ENCODE data around the gene KCNN3. TPM values are rescaled to one million over a fixed set of nuclear protein-coding genes. Genes with fewer than 3 reads are reported as not detected.

The KCNN3 gene
- total and polyA plus RNA-seq, 2 of the 13 experiments (the other 11 are each of a cell fraction or from before 2014, with no cell fraction given) = not detected

DNA sequence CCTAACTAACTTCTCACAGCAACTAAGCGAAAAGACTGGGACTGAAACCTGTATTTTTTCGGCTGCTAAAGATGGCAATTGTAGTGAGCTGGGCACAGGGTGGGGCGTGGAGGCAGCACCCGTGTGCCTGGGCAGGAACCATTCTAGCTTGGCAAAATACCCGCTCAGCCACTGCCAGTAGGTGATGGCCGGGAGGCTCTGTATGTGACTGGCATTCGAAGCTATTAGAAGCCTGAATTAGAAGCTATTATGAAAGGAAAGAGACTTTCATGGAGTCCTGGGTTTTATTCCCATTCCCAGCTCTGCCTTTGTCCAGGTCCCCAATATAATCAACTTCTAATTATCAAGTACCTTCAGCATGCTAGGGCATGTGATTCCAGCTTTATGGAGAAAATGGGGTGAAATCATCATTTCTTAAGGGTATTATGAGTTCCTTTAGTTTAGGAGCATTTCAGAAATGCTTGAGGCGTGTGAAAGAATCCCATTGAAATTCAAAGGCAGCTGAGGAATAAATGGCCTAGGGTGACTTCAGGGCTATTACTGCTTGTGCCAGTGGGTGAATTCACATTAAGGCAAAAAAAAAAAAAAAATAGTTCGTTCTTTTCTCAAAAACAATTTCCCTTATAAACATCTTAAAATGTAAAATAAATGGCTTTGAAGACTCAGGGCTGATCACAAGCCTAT, 125.6 kb downstream of the KCNN3 start:
- no peak for FAIRE-seq
- TF ChIP-seq ATF1 (CRISPR knock-in tag; IDR thresholded peaks at IDR 0.05) = no peak
- no peak for TF ChIP-seq ZNF761 (CRISPR knock-in tag; conservative IDR thresholded peaks at IDR 0.05)
- TF ChIP-seq ZNF256 (CRISPR knock-in tag; conservative IDR thresholded peaks at IDR 0.05) = no peak
- no peak for TF ChIP-seq TMF1 (CRISPR knock-in tag; IDR thresholded peaks at IDR 0.05; ENCODE audit: low read depth)
- TF ChIP-seq CHD2 (IDR thresholded peaks at IDR 0.05; ENCODE audit: low read depth, low read length) = no peak
- TF ChIP-seq ZBTB8A (CRISPR knock-in tag; IDR thresholded peaks at IDR 0.05; ENCODE audit: borderline replicate concordance, low read depth) = no peak
- TF ChIP-seq SMYD3 (CRISPR knock-in tag; IDR thresholded peaks at IDR 0.05) = no peak
- TF ChIP-seq HES4 (CRISPR knock-in tag; IDR thresholded peaks at IDR 0.05; ENCODE audit: borderline replicate concordance) = no peak
- TF ChIP-seq ZNF7 (CRISPR knock-in tag; IDR thresholded peaks at IDR 0.05) = no peak
- no peak for TF ChIP-seq ZFP36 (IDR thresholded peaks at IDR 0.05; ENCODE audit: borderline replicate concordance, low read depth, low read length, partially characterized antibody)
- 0 out of 2 replicates have a peak, but pooled peaks cover 13% of the 10 kb centered on the region for H3K4me1 ChIP-seq (ENCODE audit: insufficient read depth, low read length)
- POLR2A ChIA-PET = no interaction called here
- H3K27me3 ChIP-seq (ENCODE audit: control insufficient read depth in 1 of 2, insufficient read depth in 2 of 2, low read length in 2 of 2) = peaks cover 1 to 59% of the 10 kb centered on the region in 2 experiments; a peak in 2 of 5 replicates
- in situ Hi-C loops (cut with HindIII; ENCODE audit: extremely low pct_ligation_motif_present, low pct_unique_long_range_greater_than_20kb) (no loop called here), intact Hi-C loops (cut with micrococcal nuclease; ENCODE audit: unreplicated experiment) (no loop called here)
- ATAC-seq = no peak
- DNase-seq (ENCODE audit: low spot score) = no peak
- H3K4me3 ChIP-seq (replicated peaks in 1 of 3; ENCODE audit: insufficient read depth in 1 of 3, low read depth in 2 of 3, low read length in 3 of 3) = no peak overlapping the region
- BruUV-seq (replicated peaks) = no TSS peak
- H3K36me3 ChIP-seq (replicated peaks in 1 of 2; ENCODE audit: control insufficient read depth in 1 of 2, insufficient read depth in 2 of 2, low read length in 2 of 2) = no peaks in the 10 kb centered on the region
- no peaks in the 10 kb centered on the region for H4K20me1 ChIP-seq (ENCODE audit: insufficient read depth, low read length)
- no peak overlapping the region for H3K9ac ChIP-seq (ENCODE audit: insufficient read depth, low read depth, low read length)
- no peak overlapping the region for H3K4me2 ChIP-seq (ENCODE audit: low read depth, low read length)
- 12% methylated on average over 9 of the region's 9 CpGs for WGBS (ENCODE audit: low lambda C conversion rate)
- H3K79me2 ChIP-seq (ENCODE audit: insufficient read depth, low read length) = no peaks in the 10 kb centered on the region
- CTCF ChIA-PET (ENCODE audit: low intra/inter-chr PET ratio, low total read pairs) = no interaction called here
- H3K27ac ChIP-seq (ENCODE audit: extremely low read length, insufficient read depth, low read length) = no peak overlapping the region
- H3K9me3 ChIP-seq (ENCODE audit: low read length) = no peaks in the 10 kb centered on the region
- H2AFZ ChIP-seq (ENCODE audit: low read length) = no peak overlapping the region

Measured in HepG2 (cell line).